ENCODE results near the gene PDE2A. TPM values are rescaled to one million over a fixed set of nuclear protein-coding genes. Genes with fewer than 3 reads are reported as not detected.

Gene PDE2A
- polyA plus RNA-seq, 1 donor (not counting 4 experiments of a cell fraction or from before 2014, with no cell fraction given) = 0.38 TPM

- Histone ChIP-seq H3K4me1 (ENCODE audit: control insufficient read depth, extremely low read depth, insufficient read depth, low read length) (peaks cover 5% of the 10 kb centered on the region), H3K9me1 (ENCODE audit: control insufficient read depth, extremely low read depth, insufficient read depth, low read length) (no peaks in the 10 kb centered on the region), H2AFZ (ENCODE audit: control insufficient read depth, low read length) (no peak overlapping the region), H3K9ac (ENCODE audit: control insufficient read depth, extremely low read depth, insufficient read depth, low read length) (no peak overlapping the region), H3K4me2 (ENCODE audit: control insufficient read depth, extremely low read depth, insufficient read depth, low read depth, low read length) (no peak overlapping the region), H3K36me3 (ENCODE audit: control insufficient read depth in 2 of 2, extremely low read depth in 1 of 2, insufficient read depth in 2 of 2, low read length in 2 of 2) (no peaks in the 10 kb centered on the region), H4K20me1 (ENCODE audit: control insufficient read depth, extremely low read depth, insufficient read depth, low read length) (no peaks in the 10 kb centered on the region), H3K27me3 (ENCODE audit: control insufficient read depth, extremely low read depth, insufficient read depth, low read length) (peaks cover 17% of the 10 kb centered on the region), H3K27ac (ENCODE audit: control insufficient read depth, insufficient read depth, low read length) (no peak overlapping the region), H3K4me3 (ENCODE audit: control insufficient read depth in 2 of 3, extremely low read depth in 1 of 3, insufficient read depth in 2 of 3, low read depth in 1 of 3, low read length in 3 of 3) (no peak overlapping the region), H3K79me2 (ENCODE audit: control insufficient read depth, insufficient read depth, low read length) (no peaks in the 10 kb centered on the region), H3K9me3 (ENCODE audit: control insufficient read depth, low read depth, low read length) (no peaks in the 10 kb centered on the region)
- no peak for DNase-seq (ENCODE audit: low read depth, low spot score)
- dilution Hi-C loops (cut with MboI; ENCODE audit: extremely low pct_ligation_motif_present, low sequenced_read_pairs) = no loop called here
- FAIRE-seq = no peak
- TF ChIP-seq EZH2 (IDR thresholded peaks at IDR 0.05; ENCODE audit: low read length) (no peak), CTCF (optimal IDR thresholded peaks at IDR 0.05 in 1 of 3, IDR thresholded peaks at IDR 0.05 in 1 of 3, conservative IDR thresholded peaks at IDR 0.05 in 1 of 3; ENCODE audit: extremely low read depth in 1 of 3, insufficient read depth in 2 of 3, low read length in 3 of 3) (no peak)
Measured at GRCh38 chr11:72646024-72646423, 28.2 kb downstream of the PDE2A start.

GRCh38 chr11:72643547-72643946, 30.7 kb downstream of the PDE2A start:
- no peaks in the 10 kb centered on the region for H4K20me1 ChIP-seq (ENCODE audit: control insufficient read depth, extremely low read depth, insufficient read depth, low read length)
- no peak overlapping the region for H3K4me3 ChIP-seq (ENCODE audit: control insufficient read depth in 2 of 3, extremely low read depth in 1 of 3, insufficient read depth in 2 of 3, low read depth in 1 of 3, low read length in 3 of 3)
- peak overlapping the region; percentile 12 for H3K27ac ChIP-seq (ENCODE audit: control insufficient read depth, insufficient read depth, low read length)
- H3K4me1 ChIP-seq (ENCODE audit: control insufficient read depth, extremely low read depth, insufficient read depth, low read length) = peaks cover 5% of the 10 kb centered on the region
- dilution Hi-C loops (cut with MboI; ENCODE audit: extremely low pct_ligation_motif_present, low sequenced_read_pairs) = no loop called here
- no peaks in the 10 kb centered on the region for H3K79me2 ChIP-seq (ENCODE audit: control insufficient read depth, insufficient read depth, low read length)
- peaks cover 33% of the 10 kb centered on the region for H3K27me3 ChIP-seq (ENCODE audit: control insufficient read depth, extremely low read depth, insufficient read depth, low read length)
- H3K4me2 ChIP-seq (ENCODE audit: control insufficient read depth, extremely low read depth, insufficient read depth, low read depth, low read length) = peak overlapping the region; percentile 70
- no peak overlapping the region for H3K9ac ChIP-seq (ENCODE audit: control insufficient read depth, extremely low read depth, insufficient read depth, low read length)
- TF ChIP-seq CTCF (optimal IDR thresholded peaks at IDR 0.05 in 1 of 3, IDR thresholded peaks at IDR 0.05 in 1 of 3, conservative IDR thresholded peaks at IDR 0.05 in 1 of 3; ENCODE audit: extremely low read depth in 1 of 3, insufficient read depth in 2 of 3, low read length in 3 of 3) (no peak), EZH2 (IDR thresholded peaks at IDR 0.05; ENCODE audit: low read length) (no peak)
- no peaks in the 10 kb centered on the region for H3K9me3 ChIP-seq (ENCODE audit: control insufficient read depth, low read depth, low read length)
- FAIRE-seq = peak; percentile 57
- H2AFZ ChIP-seq (ENCODE audit: control insufficient read depth, low read length) = peak overlapping the region; percentile 59
- no peaks in the 10 kb centered on the region for H3K36me3 ChIP-seq (ENCODE audit: control insufficient read depth in 2 of 2, extremely low read depth in 1 of 2, insufficient read depth in 2 of 2, low read length in 2 of 2)
- peak; percentile 55 for DNase-seq (ENCODE audit: low read depth, low spot score)
- H3K9me1 ChIP-seq (ENCODE audit: control insufficient read depth, extremely low read depth, insufficient read depth, low read length) = no peaks in the 10 kb centered on the region
